Parathyroid adenoma (tissue), 2 donors: Measurements from ENCODE around the gene TSLP.
A peak's percentile ranks its signal among the peaks of the same experiment; 100 is the strongest.

ENCODE experiments used
- H2AFZ ChIP-seq: fragments of 300-600 bp; sonication (generic); one replicate; pipeline ENCODE4 v1.7.0; 2017; ENCODE audit warnings: antibody characterized with exemption, mild to moderate bottlenecking
- H3K27ac ChIP-seq: fragments of 300-600 bp; sonication (generic); one replicate; pipeline ENCODE4 v1.7.0; 2017
- H3K27me3 ChIP-seq: fragments of 300-600 bp; sonication (generic); one replicate; pipeline ENCODE4 v1.7.0; 2017; ENCODE audit warnings: low read length; ENCODE audit not compliant: control insufficient read depth, insufficient read depth
- H3K36me3 ChIP-seq: fragments of 300-600 bp; sonication (generic); one replicate; pipeline ENCODE4 v1.7.0; 2017; ENCODE audit warnings: low read length; ENCODE audit not compliant: control insufficient read depth, insufficient read depth
- H3K4me1 ChIP-seq: fragments of 300-600 bp; sonication (generic); one replicate; pipeline ENCODE4 v1.7.0; 2017; ENCODE audit warnings: control low read depth
- H3K4me2 ChIP-seq: fragments of 300-600 bp; sonication (generic); one replicate; pipeline ENCODE4 v1.7.0; 2017; ENCODE audit warnings: low read length
- H3K4me3 ChIP-seq: fragments of 300-600 bp; sonication (generic); one replicate; pipeline ENCODE4 v1.7.0; 2017; ENCODE audit warnings: low read depth, low read length
- H3K79me2 ChIP-seq: fragments of 300-600 bp; sonication (generic); one replicate; pipeline ENCODE4 v1.7.0; 2017; ENCODE audit warnings: control low read depth
- H3K9ac ChIP-seq: fragments of 300-600 bp; sonication (generic); one replicate; pipeline ENCODE4 v1.7.0; 2017; ENCODE audit warnings: mild to moderate bottlenecking
- H3K9me3 ChIP-seq: fragments of 300-600 bp; sonication (generic); one replicate; pipeline ENCODE4 v1.7.0; 2017; ENCODE audit warnings: low read length; ENCODE audit not compliant: control insufficient read depth
- CTCF ChIP-seq: fragments of 300-600 bp; sonication (generic); IDR thresholded peaks from one replicate; pipeline ENCODE4 v1.7.0; 2017; ENCODE audit warnings: antibody characterized with exemption, mild to moderate bottlenecking
- donor health status: primary hyperparathyroidism.

Gene TSLP

GRCh38 chr5:111069839-111070238 lies 1.7 kb upstream of the TSLP start:
- no peaks in the 10 kb centered on the region for H3K79me2 ChIP-seq
- H3K27me3 ChIP-seq, result no peaks in the 10 kb centered on the region
- H3K4me2 ChIP-seq, result no peak overlapping the region
- H3K4me3 ChIP-seq, result no peak overlapping the region
- H3K36me3 ChIP-seq, result no peaks in the 10 kb centered on the region
- no peaks in the 10 kb centered on the region for H3K9me3 ChIP-seq
- H3K9ac ChIP-seq, result no peak overlapping the region
- no peak for TF ChIP-seq CTCF
- H3K4me1 ChIP-seq, result no peaks in the 10 kb centered on the region
- H2AFZ ChIP-seq, result peak overlapping the region; percentile 78
- no peak overlapping the region for H3K27ac ChIP-seq

- Histone ChIP-seq H3K36me3 (no peaks in the 10 kb centered on the region), H3K9me3 (no peaks in the 10 kb centered on the region), H3K79me2 (no peaks in the 10 kb centered on the region), H2AFZ (peak overlapping the region; percentile 78), H3K4me3 (no peak overlapping the region), H3K27me3 (no peaks in the 10 kb centered on the region), H3K9ac (no peak overlapping the region), H3K27ac (no peak overlapping the region), H3K4me2 (peak overlapping the region; percentile 46), H3K4me1 (no peaks in the 10 kb centered on the region)
- no peak for TF ChIP-seq CTCF
Observed at GRCh38 chr5:111070272-111071134, 1.0 kb upstream of the TSLP start.

- H3K79me2 ChIP-seq, result no peaks in the 10 kb centered on the region
- TF ChIP-seq CTCF, result no peak
- H3K9ac ChIP-seq, result peak overlapping the region; percentile 1
- no peaks in the 10 kb centered on the region for H3K9me3 ChIP-seq
- no peaks in the 10 kb centered on the region for H3K27me3 ChIP-seq
- no peaks in the 10 kb centered on the region for H3K4me1 ChIP-seq
- H3K36me3 ChIP-seq, result no peaks in the 10 kb centered on the region
- peak overlapping the region; percentile 61 for H3K27ac ChIP-seq
- H3K4me3 ChIP-seq, result peak overlapping the region; percentile 68
- H3K4me2 ChIP-seq, result peak overlapping the region; percentile 92
- H2AFZ ChIP-seq, result peak overlapping the region; percentile 97
Observed at GRCh38 chr5:111072949-111073682, 1.6 kb downstream of the TSLP start.

GRCh38 chr5:111074244-111074643 lies 2.7 kb downstream of the TSLP start:
- no peaks in the 10 kb centered on the region for H3K4me1 ChIP-seq
- no peak overlapping the region for H3K4me3 ChIP-seq
- no peaks in the 10 kb centered on the region for H3K9me3 ChIP-seq
- no peaks in the 10 kb centered on the region for H3K36me3 ChIP-seq
- H3K4me2 ChIP-seq, result no peak overlapping the region
- H3K27me3 ChIP-seq, result no peaks in the 10 kb centered on the region
- no peak overlapping the region for H3K27ac ChIP-seq
- no peak overlapping the region for H2AFZ ChIP-seq
- TF ChIP-seq CTCF, result no peak
- H3K9ac ChIP-seq, result no peak overlapping the region
- no peaks in the 10 kb centered on the region for H3K79me2 ChIP-seq
